HUES48 (cell line): ENCODE results near the gene DSE.

Experiments
- H3K27ac ChIP-seq: one replicate; pipeline ENCODE4 v1.7.0; 2013; ENCODE audit warnings: low read depth, low read length, inconsistent platforms
- H3K27me3 ChIP-seq: 2 replicates; pipeline ENCODE4 v1.6.1; 2013; ENCODE audit warnings: mild to moderate bottlenecking, low read length; ENCODE audit not compliant: control insufficient read depth, insufficient read depth
- H3K36me3 ChIP-seq: 2 replicates; pipeline ENCODE4 v1.6.1; 2013; ENCODE audit warnings: low read length; ENCODE audit not compliant: control insufficient read depth, insufficient read depth
- H3K4me1 ChIP-seq: 2 replicates; pipeline ENCODE4 v1.6.1; 2013; ENCODE audit warnings: mild to moderate bottlenecking, low read length; ENCODE audit not compliant: control insufficient read depth, insufficient read depth
- H3K4me3 ChIP-seq: 2 replicates; pipeline ENCODE4 v1.5.1; 2013; ENCODE audit warnings: mild to moderate bottlenecking, low read depth, low read length
- H3K9ac ChIP-seq: 2 replicates; pipeline ENCODE4 v1.6.1; 2013; ENCODE audit warnings: mild to moderate bottlenecking, low read depth, low read length, moderate library complexity
- H3K9me3 ChIP-seq: 2 replicates; pipeline ENCODE4 v1.6.1; 2013; ENCODE audit warnings: low read length; ENCODE audit not compliant: control insufficient read depth, insufficient read depth

The DSE gene

DNA sequence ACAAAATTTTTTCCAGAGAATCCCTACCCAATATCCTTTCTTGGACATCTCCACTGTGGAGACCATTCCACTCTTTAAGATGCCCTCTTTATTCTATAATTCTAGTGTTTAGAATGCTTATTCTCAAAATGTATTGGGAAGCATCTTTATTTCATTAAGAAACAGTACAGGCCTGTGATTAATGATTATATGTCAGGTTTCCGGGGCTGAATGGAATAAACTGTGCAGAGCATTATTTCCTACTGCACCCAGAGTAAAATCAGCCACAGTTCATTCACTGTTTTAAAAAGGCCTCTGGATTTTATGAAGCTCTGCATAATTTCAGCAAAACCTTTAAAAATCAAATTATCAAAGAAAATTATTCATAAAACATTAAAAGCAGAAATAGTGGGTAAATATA is 42.6 kb downstream of the DSE start:
- H3K27ac ChIP-seq, result no peak overlapping the region
- peaks cover 13% of the 10 kb centered on the region; the same call in 1 of the 2 replicates for H3K4me1 ChIP-seq
- H3K27me3 ChIP-seq, result no peaks in the 10 kb centered on the region
- no peaks in the 10 kb centered on the region for H3K9me3 ChIP-seq
- H3K36me3 ChIP-seq, result no peaks in the 10 kb centered on the region
- no peak overlapping the region for H3K9ac ChIP-seq
- H3K4me3 ChIP-seq, result no peak overlapping the region

DNA sequence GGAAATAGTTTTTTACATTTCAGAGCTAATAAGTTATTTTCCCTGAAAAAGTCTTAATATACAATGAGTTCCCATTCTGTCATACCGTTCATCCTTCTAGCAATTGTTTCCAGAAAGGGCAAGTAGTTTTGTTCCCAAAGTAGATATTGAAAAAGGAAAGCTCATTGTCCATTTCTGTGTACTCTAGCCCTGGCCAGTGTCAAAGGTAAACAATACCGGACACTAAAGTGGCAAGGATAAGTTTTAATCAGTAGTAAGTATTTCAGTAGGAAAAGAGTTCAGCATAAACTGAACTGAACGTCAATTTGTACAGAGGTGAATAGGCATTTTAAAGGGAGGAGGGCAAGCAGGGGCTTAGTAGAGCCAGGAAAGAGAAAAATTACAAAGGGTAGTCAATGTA is 46.9 kb downstream of the DSE start:
- no peaks in the 10 kb centered on the region for H3K9me3 ChIP-seq
- no peaks in the 10 kb centered on the region for H3K36me3 ChIP-seq
- H3K9ac ChIP-seq, result no peak overlapping the region
- no peak overlapping the region for H3K27ac ChIP-seq
- peaks cover 13% of the 10 kb centered on the region; the same call in 1 of the 2 replicates for H3K4me1 ChIP-seq
- no peaks in the 10 kb centered on the region for H3K27me3 ChIP-seq
- no peak overlapping the region for H3K4me3 ChIP-seq

DNA sequence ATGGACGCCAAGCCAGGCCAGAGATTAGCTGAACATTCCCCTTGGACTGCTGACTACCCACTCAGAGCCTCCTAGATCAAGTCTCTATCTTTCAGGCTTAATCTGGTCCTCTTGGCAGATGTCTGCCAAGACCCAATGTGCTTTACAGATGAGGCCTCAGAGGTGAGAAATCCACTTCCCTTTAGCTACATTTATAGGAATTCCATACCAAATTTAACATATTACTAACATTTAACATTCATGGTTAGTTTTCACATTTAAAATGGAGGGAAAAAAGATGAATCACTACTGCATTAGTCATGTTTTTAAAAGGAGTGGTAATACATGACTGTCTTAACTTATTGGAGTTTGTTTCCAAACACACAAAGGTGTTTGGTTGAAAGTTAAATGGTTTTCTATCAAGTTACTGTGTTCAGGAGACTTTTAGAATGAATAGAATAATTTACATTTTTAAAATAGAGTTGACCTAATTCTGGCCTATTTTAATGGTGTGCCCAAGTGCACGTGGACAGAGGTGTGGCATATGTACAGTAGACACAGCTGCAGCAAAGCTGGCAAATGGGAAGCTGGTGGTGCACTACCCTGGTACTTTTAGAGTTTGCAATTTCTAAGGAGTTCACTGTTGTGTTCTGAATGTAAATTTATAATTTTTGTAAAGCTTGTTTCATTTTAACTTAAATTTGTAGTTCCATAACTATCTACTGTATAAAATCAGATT is 48.5 kb downstream of the DSE start:
- no peak overlapping the region for H3K27ac ChIP-seq
- no peak overlapping the region for H3K9ac ChIP-seq
- H3K36me3 ChIP-seq, result no peaks in the 10 kb centered on the region
- H3K4me3 ChIP-seq, result no peak overlapping the region
- no peaks in the 10 kb centered on the region for H3K9me3 ChIP-seq
- no peaks in the 10 kb centered on the region for H3K27me3 ChIP-seq
- H3K4me1 ChIP-seq, result peaks cover 18% of the 10 kb centered on the region; the same call in 1 of the 2 replicates

DNA sequence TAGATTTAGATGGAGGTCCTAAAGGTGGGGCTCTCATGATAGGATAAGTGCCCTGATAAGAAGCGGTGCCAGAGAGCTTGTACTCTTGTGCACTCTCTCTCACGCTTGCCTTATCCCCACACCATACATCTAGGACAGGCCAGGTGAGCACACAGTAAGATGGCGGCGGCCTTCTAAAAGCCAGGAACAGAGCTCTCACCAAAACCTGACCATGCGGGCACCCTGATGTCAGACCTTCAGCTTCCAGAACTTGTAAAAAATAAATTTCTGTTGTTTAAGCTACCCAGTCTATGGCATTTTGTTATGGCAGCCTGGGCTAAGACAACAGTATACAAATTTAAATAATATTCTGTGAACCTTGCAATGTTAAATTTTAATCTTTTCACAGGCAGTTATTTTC is 49.6 kb downstream of the DSE start:
- no peaks in the 10 kb centered on the region for H3K9me3 ChIP-seq
- no peaks in the 10 kb centered on the region for H3K36me3 ChIP-seq

DNA sequence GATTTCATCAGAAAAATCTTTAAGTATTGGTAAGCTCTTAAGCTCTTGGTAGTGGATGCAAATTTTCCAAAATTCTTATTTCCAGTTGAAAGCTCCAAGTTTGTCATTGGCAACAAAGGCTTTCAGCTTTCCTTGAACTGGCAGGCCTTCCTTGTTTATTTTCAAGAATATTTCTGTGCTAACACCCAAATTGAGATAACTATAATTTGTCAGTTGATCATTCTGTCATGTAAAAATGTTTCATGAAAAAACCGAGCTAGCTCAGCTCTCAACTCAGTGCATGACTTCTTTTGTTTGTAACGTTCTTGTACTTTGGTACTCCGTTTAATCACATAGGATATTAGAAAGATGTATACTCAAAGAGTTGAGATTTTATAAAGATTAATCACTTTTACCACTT is 51.5 kb downstream of the DSE start:
- Histone ChIP-seq H3K27ac (no peak overlapping the region), H3K9ac (no peak overlapping the region), H3K9me3 (no peaks in the 10 kb centered on the region), H3K27me3 (no peaks in the 10 kb centered on the region), H3K4me3 (no peak overlapping the region), H3K36me3 (peaks cover 10% of the 10 kb centered on the region; the same call in 1 of the 2 replicates), H3K4me1 (peaks cover 24% of the 10 kb centered on the region)

More for the DNA sequence above, 49.6 kb downstream of the DSE start:
- H3K4me1 ChIP-seq, result peaks cover 25% of the 10 kb centered on the region
- no peak overlapping the region for H3K27ac ChIP-seq
- no peak overlapping the region for H3K9ac ChIP-seq
- no peaks in the 10 kb centered on the region for H3K27me3 ChIP-seq
- H3K4me3 ChIP-seq, result no peak overlapping the region

DNA sequence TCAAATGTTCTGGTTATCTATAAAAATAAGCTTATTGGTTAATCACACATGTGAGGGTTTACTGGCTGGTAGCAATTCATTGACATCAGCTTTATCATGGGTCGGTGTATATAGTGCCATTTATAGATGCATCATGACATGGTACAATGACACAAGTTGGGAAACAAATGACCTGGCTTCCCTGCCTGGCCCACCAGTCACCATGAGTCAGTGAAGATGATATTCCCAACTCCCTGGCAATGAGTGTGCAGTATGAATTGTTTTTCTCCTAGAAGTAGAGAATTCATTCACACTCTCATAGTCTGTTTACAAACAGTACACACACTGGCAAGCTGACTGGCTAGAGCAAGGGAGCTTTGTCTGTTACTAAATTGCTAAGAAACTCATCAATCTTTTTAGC is 53.3 kb downstream of the DSE start:
- no peaks in the 10 kb centered on the region for H3K9me3 ChIP-seq
- H3K27me3 ChIP-seq, result no peaks in the 10 kb centered on the region
- H3K4me3 ChIP-seq, result no peak overlapping the region
- peaks cover 25% of the 10 kb centered on the region for H3K36me3 ChIP-seq
- no peak overlapping the region for H3K27ac ChIP-seq
- H3K4me1 ChIP-seq, result peaks cover 24% of the 10 kb centered on the region
- H3K9ac ChIP-seq, result no peak overlapping the region

DNA sequence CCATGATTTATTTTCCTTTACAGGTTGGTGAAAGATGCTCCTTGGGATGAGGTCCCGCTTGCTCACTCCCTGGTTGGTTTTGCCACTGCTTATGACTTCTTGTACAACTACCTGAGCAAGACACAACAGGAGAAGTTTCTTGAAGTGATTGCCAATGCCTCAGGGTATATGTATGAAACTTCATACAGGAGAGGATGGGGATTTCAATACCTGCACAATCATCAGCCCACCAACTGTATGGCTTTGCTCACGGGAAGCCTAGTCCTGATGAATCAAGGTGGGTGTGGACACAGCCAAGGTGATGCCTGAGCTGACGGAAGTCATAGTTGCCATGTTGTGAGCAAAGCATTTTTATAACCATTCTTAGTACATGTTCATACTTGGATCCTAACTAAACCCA is 55.8 kb downstream of the DSE start:
- Histone ChIP-seq H3K4me1 (peaks cover 29% of the 10 kb centered on the region), H3K9ac (no peak overlapping the region), H3K27ac (no peak overlapping the region), H3K36me3 (peaks cover 28% of the 10 kb centered on the region), H3K4me3 (no peak overlapping the region), H3K27me3 (no peaks in the 10 kb centered on the region), H3K9me3 (no peaks in the 10 kb centered on the region)

DNA sequence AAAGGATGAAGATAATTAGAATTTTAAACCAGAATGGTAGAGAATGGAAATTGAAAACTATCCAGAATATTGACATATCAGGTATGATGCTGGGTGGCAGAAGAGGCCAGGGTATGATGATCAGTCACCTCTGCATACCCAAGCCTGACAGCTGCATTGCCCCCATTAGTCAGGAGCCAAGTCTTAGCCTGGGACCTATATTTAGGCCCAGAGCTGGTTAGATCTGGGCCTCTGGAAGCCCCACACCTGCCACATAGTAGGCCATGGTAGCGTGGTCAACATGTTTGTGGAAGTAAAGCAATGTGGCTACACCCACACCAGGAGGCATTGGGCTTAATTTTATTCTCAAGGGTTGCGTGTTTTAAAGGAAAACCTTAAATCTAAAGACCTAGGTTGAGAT is 58.4 kb downstream of the DSE start:
- Histone ChIP-seq H3K4me3 (no peak overlapping the region), H3K9ac (no peak overlapping the region), H3K27me3 (no peaks in the 10 kb centered on the region), H3K4me1 (peaks cover 40% of the 10 kb centered on the region), H3K36me3 (peaks cover 33% of the 10 kb centered on the region), H3K9me3 (no peaks in the 10 kb centered on the region), H3K27ac (no peak overlapping the region)

DNA sequence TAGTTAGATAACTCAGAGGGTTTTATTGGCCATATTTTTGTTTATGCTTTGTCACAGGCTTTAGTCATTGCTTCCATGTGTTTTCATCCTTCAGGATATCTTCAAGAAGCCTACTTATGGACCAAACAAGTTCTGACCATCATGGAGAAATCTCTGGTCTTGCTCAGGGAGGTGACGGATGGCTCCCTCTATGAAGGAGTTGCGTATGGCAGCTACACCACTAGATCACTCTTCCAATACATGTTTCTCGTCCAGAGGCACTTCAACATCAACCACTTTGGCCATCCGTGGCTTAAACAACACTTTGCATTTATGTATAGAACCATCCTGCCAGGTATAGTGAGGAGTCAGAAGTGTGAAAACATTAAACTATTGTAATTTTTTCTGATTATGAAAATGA is 60.1 kb downstream of the DSE start:
- Histone ChIP-seq H3K9me3 (no peaks in the 10 kb centered on the region), H3K4me3 (no peak overlapping the region), H3K9ac (no peak overlapping the region), H3K27ac (no peak overlapping the region), H3K36me3 (peaks cover 49% of the 10 kb centered on the region), H3K27me3 (no peaks in the 10 kb centered on the region), H3K4me1 (peaks cover 26% of the 10 kb centered on the region)

DNA sequence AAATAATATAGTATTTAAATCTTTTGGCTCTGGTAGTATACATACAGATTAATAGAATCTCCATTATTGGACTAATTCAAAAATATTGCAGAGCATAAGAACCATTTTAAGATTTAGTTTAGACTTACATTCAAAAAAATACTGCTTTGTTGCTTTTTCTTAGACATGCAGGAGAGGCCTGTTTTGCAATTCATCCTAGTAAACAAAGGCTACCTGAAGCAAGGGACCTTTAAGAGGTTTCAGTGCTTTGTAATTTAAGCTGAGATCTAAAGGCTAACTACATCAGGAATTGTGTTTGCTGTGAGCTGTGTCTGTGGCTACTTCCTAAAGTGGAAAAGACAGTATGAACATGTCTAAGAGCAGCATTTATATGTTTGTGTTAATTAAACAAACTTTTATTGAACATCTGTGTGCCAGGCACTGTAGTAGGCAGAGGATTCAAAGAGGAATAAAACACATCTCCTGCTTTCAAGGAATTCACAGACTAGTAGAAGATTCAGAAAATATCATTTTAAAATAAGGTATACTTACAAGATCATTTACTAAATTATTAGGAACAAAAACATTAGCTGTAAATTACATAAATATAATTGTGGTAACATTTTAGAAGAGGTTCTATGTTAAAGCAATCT is 61.3 kb downstream of the DSE start:
- Histone ChIP-seq H3K9me3 (no peaks in the 10 kb centered on the region), H3K27me3 (no peaks in the 10 kb centered on the region), H3K4me1 (peaks cover 24% of the 10 kb centered on the region), H3K9ac (peak overlapping the region; percentile 23; the same call in 1 of the 2 replicates), H3K36me3 (peaks cover 47% of the 10 kb centered on the region), H3K4me3 (peak overlapping the region; percentile 38; the same call in 1 of the 2 replicates), H3K27ac (peak overlapping the region; percentile 84)

DNA sequence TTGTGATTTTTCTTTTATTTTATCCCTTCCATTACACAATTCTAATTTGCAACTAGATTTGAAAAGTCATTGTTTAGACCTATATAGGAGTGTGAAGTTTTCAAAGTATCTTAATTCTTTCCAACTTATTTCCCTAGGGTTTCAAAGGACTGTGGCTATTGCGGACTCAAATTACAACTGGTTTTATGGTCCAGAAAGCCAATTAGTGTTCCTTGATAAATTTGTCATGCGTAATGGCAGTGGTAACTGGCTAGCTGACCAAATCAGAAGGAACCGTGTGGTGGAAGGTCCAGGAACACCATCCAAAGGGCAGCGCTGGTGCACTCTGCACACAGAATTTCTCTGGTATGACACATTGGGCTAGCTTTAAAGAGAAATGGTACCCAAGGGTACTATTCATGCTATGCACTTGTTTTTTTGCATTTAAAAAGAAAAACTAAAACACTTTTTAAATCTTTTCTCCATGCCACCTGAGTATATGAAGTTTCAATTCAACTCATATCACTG is 62.5 kb downstream of the DSE start:
- Histone ChIP-seq H3K4me1 (peaks cover 24% of the 10 kb centered on the region), H3K27me3 (no peaks in the 10 kb centered on the region), H3K27ac (no peak overlapping the region), H3K4me3 (no peak overlapping the region), H3K9ac (no peak overlapping the region), H3K36me3 (peaks cover 37% of the 10 kb centered on the region), H3K9me3 (no peaks in the 10 kb centered on the region)
